Liver (tissue), 9 donors: ENCODE results near the gene ZNF827. TPM values are rescaled to one million over a fixed set of nuclear protein-coding genes. Genes with fewer than 3 reads are reported as not detected.
A peak's percentile ranks its signal among the peaks of the same experiment; 100 is the strongest.

ENCODE experiments used
- DNase-seq: peaks from one replicate; pipeline ENCODE4 v3.0.0-alpha.2; 2017; ENCODE audit warnings: low spot score
- H3K27ac ChIP-seq, 2 donors: one replicate each; pipeline ENCODE4 v1.7.0; 2013; ENCODE audit warnings: inconsistent platforms in 2 of 2, low read length in 2 of 2, control low read depth in 1 of 2, low read depth in 1 of 2, mild to moderate bottlenecking in 1 of 2
- H3K27me3 ChIP-seq, 4 donors: one replicate each; pipeline versions ENCODE4 v1.6.1 to v1.7.0; 2013; ENCODE audit warnings: low read length in 3 of 4, inconsistent platforms in 1 of 4, mild to moderate bottlenecking in 1 of 4, moderate library complexity in 1 of 4; ENCODE audit not compliant: control insufficient read depth in 4 of 4, insufficient read depth in 4 of 4
- H3K36me3 ChIP-seq, 4 donors: one replicate each; pipeline versions ENCODE4 v1.6.1 to v1.7.0; 2013; ENCODE audit warnings: low read length in 3 of 4, mild to moderate bottlenecking in 3 of 4, low read depth in 1 of 4, moderate library complexity in 1 of 4; ENCODE audit not compliant: control insufficient read depth in 4 of 4, insufficient read depth in 3 of 4
- H3K4me1 ChIP-seq, 4 donors: one replicate each; pipeline versions ENCODE4 v1.6.1 to v1.7.0; 2013; ENCODE audit warnings: low read length in 3 of 4, mild to moderate bottlenecking in 3 of 4, moderate library complexity in 1 of 4; ENCODE audit not compliant: control insufficient read depth in 4 of 4, insufficient read depth in 4 of 4
- H3K4me3 ChIP-seq, 3 donors: one replicate each; pipeline versions ENCODE4 v1.6.1 to v1.7.0; 2013; ENCODE audit warnings: low read length in 3 of 3, control low read depth in 1 of 3, low read depth in 1 of 3, mild to moderate bottlenecking in 1 of 3
- H3K9ac ChIP-seq, 2 donors: one replicate each; pipeline ENCODE4 v1.7.0; 2013; ENCODE audit warnings: low read length in 2 of 2, mild to moderate bottlenecking in 2 of 2, moderate library complexity in 2 of 2, control low read depth in 1 of 2, low read depth in 1 of 2
- H3K9me3 ChIP-seq, 4 donors: one replicate each; pipeline versions ENCODE4 v1.6.1 to v1.7.0; 2013; ENCODE audit warnings: low read length in 3 of 4; ENCODE audit not compliant: control insufficient read depth in 4 of 4
- ATF3 ChIP-seq: IDR thresholded peaks from 2 replicates; pipeline ENCODE4 v1.6.1; 2016; ENCODE audit warnings: antibody characterized with exemption
- EGR1 ChIP-seq, 2 donors: IDR thresholded peaks; 2 replicates each; pipeline ENCODE4 v1.6.1; 2016 to 2018; ENCODE audit warnings: antibody characterized with exemption in 2 of 2, low read depth in 2 of 2
- FOXA1 ChIP-seq: IDR thresholded peaks from 2 replicates; pipeline ENCODE4 v1.6.1; 2016; ENCODE audit warnings: antibody characterized with exemption
- FOXA2 ChIP-seq: IDR thresholded peaks from 2 replicates; pipeline ENCODE4 v1.6.1; 2016; ENCODE audit warnings: antibody characterized with exemption
- GABPA ChIP-seq, 2 donors: IDR thresholded peaks in 1 of 2; conservative IDR thresholded peaks in 1 of 2; 2 replicates each; pipeline ENCODE4 v1.6.1; 2016; ENCODE audit warnings: antibody characterized with exemption in 2 of 2, mild to moderate bottlenecking in 1 of 2, moderate library complexity in 1 of 2
- HNF4A ChIP-seq, 2 donors: conservative IDR thresholded peaks; 2 replicates each; pipeline ENCODE4 v1.6.1; 2016; ENCODE audit warnings: antibody characterized with exemption in 2 of 2, mild to moderate bottlenecking in 2 of 2
- JUND ChIP-seq, 2 donors: IDR thresholded peaks; 2 replicates each; pipeline ENCODE4 v1.6.1; 2016; ENCODE audit warnings: antibody characterized with exemption in 2 of 2
- MAX ChIP-seq: IDR thresholded peaks from 2 replicates; pipeline ENCODE4 v1.6.1; 2016; ENCODE audit warnings: antibody characterized with exemption
- NR2F2 ChIP-seq: IDR thresholded peaks from 2 replicates; pipeline ENCODE4 v1.6.1; 2016; ENCODE audit warnings: antibody characterized with exemption
- RAD21 ChIP-seq, 2 donors: IDR thresholded peaks; 2 replicates each; pipeline ENCODE4 v1.6.1; 2016; ENCODE audit warnings: antibody characterized with exemption in 2 of 2, mild to moderate bottlenecking in 2 of 2
- REST ChIP-seq: IDR thresholded peaks from 2 replicates; pipeline ENCODE4 v1.6.1; 2016; ENCODE audit warnings: antibody characterized with exemption, mild to moderate bottlenecking
- RXRA ChIP-seq, 2 donors: IDR thresholded peaks; 2 replicates each; pipeline ENCODE4 v1.6.1; 2017 to 2018; ENCODE audit warnings: antibody characterized with exemption in 2 of 2, mild to moderate bottlenecking in 1 of 2
- SP1 ChIP-seq: IDR thresholded peaks from 2 replicates; pipeline ENCODE4 v1.6.1; 2018; ENCODE audit warnings: antibody characterized with exemption, mild to moderate bottlenecking
- TAF1 ChIP-seq: conservative IDR thresholded peaks from 2 replicates; pipeline ENCODE4 v1.6.1; 2016; ENCODE audit warnings: antibody characterized with exemption, mild to moderate bottlenecking
- YY1 ChIP-seq: IDR thresholded peaks from 2 replicates; pipeline ENCODE4 v1.6.1; 2016; ENCODE audit warnings: antibody characterized with exemption, mild to moderate bottlenecking
- ZBTB33 ChIP-seq: IDR thresholded peaks from 2 replicates; pipeline ENCODE4 v1.6.1; 2016; ENCODE audit warnings: antibody characterized with exemption
- WGBS: extraction: QIAGEN DNeasy Blood & Tissue Kit; methylation state at CpG from one replicate; pipeline ENCODE4 v1.1.7; 2013; 5-methylcytosine and 5-hydroxymethylcytosine counted together
- polyA plus RNA-seq, 2 donors: library from polyadenylated mRNA; stranded (reverse) in 1 of 2; unstranded in 1 of 2; fragments of 200-250 nt in 1 of 2; fragments of >200 nt in 1 of 2; fragmentation: Nextera tagmentation in 1 of 2; extraction: Ambion mirVana in 1 of 2; gene quantifications; one replicate each; pipeline versions ENCODE4 v1.2.1 to v1.2.3, GENCODE V29; 2013 to 2015
- total RNA-seq, 2 donors: library from RNA; depleted of rRNA; stranded (reverse); fragments of >200 nt; gene quantifications; one replicate each; pipeline ENCODE4 v1.2.3, GENCODE V29; 2014
- donor health status: healthy.
- donor health status: healthy.
- donor health status: healthy.
- donor health status: healthy.
- donor health status: healthy.

The ZNF827 gene
- total and polyA plus RNA-seq, 4 donors, result 0.46 to 2.9 (median 1.2) TPM

- no peak for DNase-seq
- H3K9ac ChIP-seq, result no peak overlapping the region
Observed at GRCh38 chr4:145847764-145848163, 90.9 kb downstream of the ZNF827 start.

GRCh38 chr4:145845118-145845517 is 93.5 kb downstream of the ZNF827 start:
- H3K27ac ChIP-seq, result no peak overlapping the region
- WGBS, result 93% methylated on average over 4 of the region's 4 CpGs
- no peak overlapping the region for H3K9ac ChIP-seq
- no peaks in the 10 kb centered on the region for H3K36me3 ChIP-seq
- no peaks in the 10 kb centered on the region for H3K4me1 ChIP-seq
- no peaks in the 10 kb centered on the region for H3K9me3 ChIP-seq
- TF ChIP-seq REST, result no peak
- no peak for TF ChIP-seq RAD21 (IDR thresholded peaks at IDR 0.05)
- no peak for TF ChIP-seq GABPA (IDR thresholded peaks at IDR 0.05 in 1 of 2, conservative IDR thresholded peaks at IDR 0.05 in 1 of 2)
- TF ChIP-seq ZBTB33, result no peak
- no peak for TF ChIP-seq HNF4A (conservative IDR thresholded peaks at IDR 0.05)
- no peak for TF ChIP-seq MAX
- TF ChIP-seq ATF3, result no peak
- TF ChIP-seq NR2F2, result no peak
- TF ChIP-seq RXRA (IDR thresholded peaks at IDR 0.05), result no peak
- no peak for TF ChIP-seq EGR1 (IDR thresholded peaks at IDR 0.05; ENCODE audit: low read depth in 2 of 2)
- no peak for TF ChIP-seq TAF1
- TF ChIP-seq JUND (IDR thresholded peaks at IDR 0.05), result no peak
- no peak for TF ChIP-seq YY1
- TF ChIP-seq SP1, result no peak
- no peak for TF ChIP-seq FOXA2
- TF ChIP-seq FOXA1, result no peak
- H3K4me3 ChIP-seq, result no peak overlapping the region
- DNase-seq, result no peak
- H3K27me3 ChIP-seq, result no peaks in the 10 kb centered on the region

More at GRCh38 chr4:145847764-145848163, 90.9 kb downstream of the ZNF827 start:
- WGBS, result 84% methylated on average over 7 of the region's 7 CpGs
- Histone ChIP-seq H3K27ac (no peak overlapping the region), H3K4me1 (no peaks in the 10 kb centered on the region), H3K36me3 (no peaks in the 10 kb centered on the region), H3K4me3 (no peak overlapping the region), H3K27me3 (no peaks in the 10 kb centered on the region), H3K9me3 (no peaks in the 10 kb centered on the region)
- TF ChIP-seq MAX (no peak), NR2F2 (peak; percentile 33)
